Measurements from ENCODE around the gene COL12A1.

DNA sequence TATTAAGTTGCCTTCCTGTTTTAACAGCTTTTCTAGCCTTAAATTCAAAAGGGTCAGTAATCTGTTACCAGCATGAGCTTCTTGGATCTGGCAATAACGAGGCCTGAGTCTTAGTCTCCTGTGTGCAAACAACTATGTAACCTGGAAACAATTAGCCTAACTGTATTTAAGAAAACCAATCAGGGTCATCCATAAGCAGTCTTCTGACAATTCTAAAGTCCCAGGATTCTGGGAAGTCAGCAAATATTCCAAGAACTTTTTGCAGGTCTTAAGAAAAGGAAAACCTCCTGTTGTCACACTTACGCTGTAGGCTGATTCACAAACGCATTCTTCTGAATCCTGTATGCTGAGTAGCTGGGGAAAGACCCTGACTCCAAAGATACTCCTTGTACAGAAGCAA, 90.4 kb downstream of the COL12A1 start:
- TF ChIP-seq, protein P1, sequence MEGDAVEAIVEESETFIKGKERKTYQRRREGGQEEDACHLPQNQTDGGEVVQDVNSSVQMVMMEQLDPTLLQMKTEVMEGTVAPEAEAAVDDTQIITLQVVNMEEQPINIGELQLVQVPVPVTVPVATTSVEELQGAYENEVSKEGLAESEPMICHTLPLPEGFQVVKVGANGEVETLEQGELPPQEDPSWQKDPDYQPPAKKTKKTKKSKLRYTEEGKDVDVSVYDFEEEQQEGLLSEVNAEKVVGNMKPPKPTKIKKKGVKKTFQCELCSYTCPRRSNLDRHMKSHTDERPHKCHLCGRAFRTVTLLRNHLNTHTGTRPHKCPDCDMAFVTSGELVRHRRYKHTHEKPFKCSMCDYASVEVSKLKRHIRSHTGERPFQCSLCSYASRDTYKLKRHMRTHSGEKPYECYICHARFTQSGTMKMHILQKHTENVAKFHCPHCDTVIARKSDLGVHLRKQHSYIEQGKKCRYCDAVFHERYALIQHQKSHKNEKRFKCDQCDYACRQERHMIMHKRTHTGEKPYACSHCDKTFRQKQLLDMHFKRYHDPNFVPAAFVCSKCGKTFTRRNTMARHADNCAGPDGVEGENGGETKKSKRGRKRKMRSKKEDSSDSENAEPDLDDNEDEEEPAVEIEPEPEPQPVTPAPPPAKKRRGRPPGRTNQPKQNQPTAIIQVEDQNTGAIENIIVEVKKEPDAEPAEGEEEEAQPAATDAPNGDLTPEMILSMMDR (IDR thresholded peaks at IDR 0.05; ENCODE audit: borderline replicate concordance, extremely low read depth, low read length, poor library complexity, severe bottlenecking): no peak
- no peak for TF ChIP-seq EZH2 (IDR thresholded peaks at IDR 0.05; ENCODE audit: borderline replicate concordance, low read depth, low read length, severe bottlenecking)
